ENCODE results near the gene PATJ.

DNA sequence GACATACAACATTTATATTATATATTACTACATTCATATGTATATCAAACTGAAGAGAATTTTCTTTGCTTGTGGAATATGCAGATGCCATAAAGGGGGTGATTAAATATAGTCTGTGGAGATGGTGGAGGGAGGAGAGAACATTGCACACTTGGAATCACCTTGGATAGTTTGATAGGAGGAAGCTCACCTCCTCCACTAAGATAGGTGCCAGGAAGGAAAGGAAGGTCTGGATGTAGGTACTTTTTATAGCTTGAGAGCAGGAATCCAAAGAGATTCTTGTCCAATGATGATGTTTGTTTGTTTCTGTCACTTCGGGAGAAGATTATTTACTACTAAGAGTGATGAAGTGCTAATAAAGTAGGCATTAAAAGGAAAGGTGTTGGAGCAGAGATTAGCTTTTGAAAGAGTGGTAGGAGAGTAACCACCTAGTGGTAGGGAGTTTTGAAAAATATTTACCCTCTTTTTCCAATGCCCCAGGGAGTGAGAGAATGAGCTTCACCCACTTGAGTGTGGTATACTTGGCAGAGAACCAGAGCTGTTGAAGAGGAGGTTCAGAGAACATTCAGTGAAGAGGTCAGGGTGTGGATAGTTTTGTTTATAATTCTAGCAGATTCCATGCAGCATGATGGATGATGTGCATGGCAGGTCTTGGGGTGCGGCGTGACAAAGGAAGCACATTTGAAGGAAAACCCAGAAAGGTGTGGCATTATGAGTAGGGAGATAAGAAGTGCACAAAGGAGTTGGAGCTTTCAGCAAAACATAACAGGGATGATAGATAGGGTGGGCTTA, 145.0 kb downstream of the PATJ start:
- TF ChIP-seq, protein P1, sequence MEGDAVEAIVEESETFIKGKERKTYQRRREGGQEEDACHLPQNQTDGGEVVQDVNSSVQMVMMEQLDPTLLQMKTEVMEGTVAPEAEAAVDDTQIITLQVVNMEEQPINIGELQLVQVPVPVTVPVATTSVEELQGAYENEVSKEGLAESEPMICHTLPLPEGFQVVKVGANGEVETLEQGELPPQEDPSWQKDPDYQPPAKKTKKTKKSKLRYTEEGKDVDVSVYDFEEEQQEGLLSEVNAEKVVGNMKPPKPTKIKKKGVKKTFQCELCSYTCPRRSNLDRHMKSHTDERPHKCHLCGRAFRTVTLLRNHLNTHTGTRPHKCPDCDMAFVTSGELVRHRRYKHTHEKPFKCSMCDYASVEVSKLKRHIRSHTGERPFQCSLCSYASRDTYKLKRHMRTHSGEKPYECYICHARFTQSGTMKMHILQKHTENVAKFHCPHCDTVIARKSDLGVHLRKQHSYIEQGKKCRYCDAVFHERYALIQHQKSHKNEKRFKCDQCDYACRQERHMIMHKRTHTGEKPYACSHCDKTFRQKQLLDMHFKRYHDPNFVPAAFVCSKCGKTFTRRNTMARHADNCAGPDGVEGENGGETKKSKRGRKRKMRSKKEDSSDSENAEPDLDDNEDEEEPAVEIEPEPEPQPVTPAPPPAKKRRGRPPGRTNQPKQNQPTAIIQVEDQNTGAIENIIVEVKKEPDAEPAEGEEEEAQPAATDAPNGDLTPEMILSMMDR (IDR thresholded peaks at IDR 0.05 in 2 of 3, conservative IDR thresholded peaks at IDR 0.05 in 1 of 3; ENCODE audit: borderline replicate concordance in 1 of 3, insufficient read depth in 1 of 3, low read depth in 2 of 3, low read length in 2 of 3): no peak
- TF ChIP-seq SP1 (IDR thresholded peaks at IDR 0.05; ENCODE audit: low read depth): no peak
- no peak for TF ChIP-seq SRF (IDR thresholded peaks at IDR 0.05; ENCODE audit: low read depth)
- TF ChIP-seq POLR2A (IDR thresholded peaks at IDR 0.05; ENCODE audit: borderline replicate concordance, extremely low read depth, insufficient read depth, insufficient read length): no peak
- no peak for TF ChIP-seq ZFX (IDR thresholded peaks at IDR 0.05)
- no peak for TF ChIP-seq POLR2AphosphoS5 (IDR thresholded peaks at IDR 0.05; ENCODE audit: low read depth, low read length)
- TF ChIP-seq, protein P2, sequence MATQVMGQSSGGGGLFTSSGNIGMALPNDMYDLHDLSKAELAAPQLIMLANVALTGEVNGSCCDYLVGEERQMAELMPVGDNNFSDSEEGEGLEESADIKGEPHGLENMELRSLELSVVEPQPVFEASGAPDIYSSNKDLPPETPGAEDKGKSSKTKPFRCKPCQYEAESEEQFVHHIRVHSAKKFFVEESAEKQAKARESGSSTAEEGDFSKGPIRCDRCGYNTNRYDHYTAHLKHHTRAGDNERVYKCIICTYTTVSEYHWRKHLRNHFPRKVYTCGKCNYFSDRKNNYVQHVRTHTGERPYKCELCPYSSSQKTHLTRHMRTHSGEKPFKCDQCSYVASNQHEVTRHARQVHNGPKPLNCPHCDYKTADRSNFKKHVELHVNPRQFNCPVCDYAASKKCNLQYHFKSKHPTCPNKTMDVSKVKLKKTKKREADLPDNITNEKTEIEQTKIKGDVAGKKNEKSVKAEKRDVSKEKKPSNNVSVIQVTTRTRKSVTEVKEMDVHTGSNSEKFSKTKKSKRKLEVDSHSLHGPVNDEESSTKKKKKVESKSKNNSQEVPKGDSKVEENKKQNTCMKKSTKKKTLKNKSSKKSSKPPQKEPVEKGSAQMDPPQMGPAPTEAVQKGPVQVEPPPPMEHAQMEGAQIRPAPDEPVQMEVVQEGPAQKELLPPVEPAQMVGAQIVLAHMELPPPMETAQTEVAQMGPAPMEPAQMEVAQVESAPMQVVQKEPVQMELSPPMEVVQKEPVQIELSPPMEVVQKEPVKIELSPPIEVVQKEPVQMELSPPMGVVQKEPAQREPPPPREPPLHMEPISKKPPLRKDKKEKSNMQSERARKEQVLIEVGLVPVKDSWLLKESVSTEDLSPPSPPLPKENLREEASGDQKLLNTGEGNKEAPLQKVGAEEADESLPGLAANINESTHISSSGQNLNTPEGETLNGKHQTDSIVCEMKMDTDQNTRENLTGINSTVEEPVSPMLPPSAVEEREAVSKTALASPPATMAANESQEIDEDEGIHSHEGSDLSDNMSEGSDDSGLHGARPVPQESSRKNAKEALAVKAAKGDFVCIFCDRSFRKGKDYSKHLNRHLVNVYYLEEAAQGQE (IDR thresholded peaks at IDR 0.05; ENCODE audit: low read depth): no peak
- TF ChIP-seq CEBPB (IDR thresholded peaks at IDR 0.05; ENCODE audit: low read depth): no peak
- TF ChIP-seq, protein P3, sequence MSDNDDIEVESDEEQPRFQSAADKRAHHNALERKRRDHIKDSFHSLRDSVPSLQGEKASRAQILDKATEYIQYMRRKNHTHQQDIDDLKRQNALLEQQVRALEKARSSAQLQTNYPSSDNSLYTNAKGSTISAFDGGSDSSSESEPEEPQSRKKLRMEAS (IDR thresholded peaks at IDR 0.05): no peak
- TF ChIP-seq, protein P4, sequence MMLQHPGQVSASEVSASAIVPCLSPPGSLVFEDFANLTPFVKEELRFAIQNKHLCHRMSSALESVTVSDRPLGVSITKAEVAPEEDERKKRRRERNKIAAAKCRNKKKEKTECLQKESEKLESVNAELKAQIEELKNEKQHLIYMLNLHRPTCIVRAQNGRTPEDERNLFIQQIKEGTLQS (IDR thresholded peaks at IDR 0.05): no peak
- TF ChIP-seq EZH2 (IDR thresholded peaks at IDR 0.05): no peak
- TF ChIP-seq EGR1 (IDR thresholded peaks at IDR 0.05; ENCODE audit: low read depth): no peak
- TF ChIP-seq CBX3 (IDR thresholded peaks at IDR 0.05; ENCODE audit: low read depth): no peak
